HEK293 (cell line): Measurements from ENCODE around the gene GINS1.

Experiments used
- CTCF ChIA-PET: fragments of 350-600 bp; formaldehyde crosslinking; extraction: SDS; loops from one replicate; lab custom pipeline; 2021; ENCODE audit warnings: antibody characterized with exemption; lab: Yijun Ruan, JAX
- POLR2A ChIA-PET: fragments of 300-600 bp; formaldehyde crosslinking; extraction: SDS; loops from one replicate; lab custom pipeline; 2020; ENCODE audit warnings: antibody characterized with exemption, inconsistent platforms; lab: Yijun Ruan, JAX
- H3K27ac ChIP-seq: fragments of 200-500 bp; sonication (Bioruptor generic); 2 replicates; pipeline ENCODE4 v1.5.1; 2014; ENCODE audit warnings: low read depth, low read length, control low read depth, inconsistent platforms; ENCODE audit errors: extremely low read depth
- H3K36me3 ChIP-seq, 2 experiments: fragments of 200-500 bp in 1 of 2; sonication (Bioruptor generic) in 1 of 2; 1 replicate in 1 of 2; 2 replicates in 1 of 2; pipeline ENCODE4 v1.5.1; 2014 to 2017; ENCODE audit warnings: inconsistent platforms in 2 of 2, low read length in 2 of 2; ENCODE audit not compliant: control insufficient read depth in 2 of 2, insufficient read depth in 1 of 2
- H3K4me1 ChIP-seq: fragments of 200-500 bp; sonication (Bioruptor generic); 2 replicates; pipeline ENCODE4 v1.5.1; 2014; ENCODE audit warnings: mild to moderate bottlenecking, low read length, inconsistent platforms; ENCODE audit not compliant: control insufficient read depth, insufficient read depth
- H3K4me3 ChIP-seq: 2 replicates; pipeline ENCODE4 v1.5.1; 2011; ENCODE audit warnings: low read depth, mild to moderate bottlenecking, control low read depth, low read length, moderate library complexity
- H3K9me3 ChIP-seq: fragments of 200-500 bp; sonication (Bioruptor generic); 2 replicates; pipeline ENCODE4 v1.5.1; 2014; ENCODE audit warnings: low read depth, low read length, inconsistent platforms; ENCODE audit not compliant: control insufficient read depth, insufficient read depth
- GLI2 ChIP-seq: fragments of 450-650 bp; formaldehyde crosslinking; IDR thresholded peaks from 2 replicates; pipeline ENCODE4; 2017; ENCODE audit warnings: missing biosample characterization, missing genetic modification characterization, low read depth, borderline replicate concordance
- KLF9 ChIP-seq: fragments of 450-650 bp; formaldehyde crosslinking; IDR thresholded peaks from 2 replicates; pipeline ENCODE4 v1.5.1; 2016; ENCODE audit warnings: missing biosample characterization, missing genetic modification characterization, low read depth
- OSR2 ChIP-seq: fragments of 450-650 bp; formaldehyde crosslinking; IDR thresholded peaks from 2 replicates; pipeline ENCODE4 v1.5.1; 2016; ENCODE audit warnings: missing biosample characterization, missing genetic modification characterization
- ZBTB21 ChIP-seq: fragments of 450-650 bp; formaldehyde crosslinking; IDR thresholded peaks from 2 replicates; pipeline ENCODE4 v1.5.1; 2017; ENCODE audit warnings: missing biosample characterization, missing genetic modification characterization
- ZNF157 ChIP-seq: fragments of 450-650 bp; formaldehyde crosslinking; IDR thresholded peaks from 2 replicates; pipeline ENCODE4 v1.5.1; 2016; ENCODE audit warnings: missing biosample characterization, missing genetic modification characterization
- ZNF169 ChIP-seq: fragments of 450-650 bp; formaldehyde crosslinking; IDR thresholded peaks from 2 replicates; pipeline ENCODE4 v1.5.1; 2016; ENCODE audit warnings: missing biosample characterization, missing genetic modification characterization
- ZNF174 ChIP-seq: fragments of 450-650 bp; formaldehyde crosslinking; IDR thresholded peaks from 2 replicates; pipeline ENCODE4 v1.5.0; 2017; ENCODE audit warnings: missing biosample characterization, mild to moderate bottlenecking, missing genetic modification characterization
- ZNF175 ChIP-seq: fragments of 450-650 bp; formaldehyde crosslinking; IDR thresholded peaks from 2 replicates; pipeline ENCODE4 v1.5.1; 2016; ENCODE audit warnings: missing biosample characterization, missing genetic modification characterization
- ZNF23 ChIP-seq: fragments of 450-650 bp; formaldehyde crosslinking; IDR thresholded peaks from 2 replicates; pipeline ENCODE4 v1.5.1; 2016; ENCODE audit warnings: missing biosample characterization, missing genetic modification characterization, borderline replicate concordance
- ZNF391 ChIP-seq: fragments of 450-650 bp; formaldehyde crosslinking; IDR thresholded peaks from 2 replicates; pipeline ENCODE4 v1.5.1; 2016; ENCODE audit warnings: low read depth, missing biosample characterization, missing genetic modification characterization, borderline replicate concordance
- ZNF394 ChIP-seq: fragments of 450-650 bp; formaldehyde crosslinking; IDR thresholded peaks from 2 replicates; pipeline ENCODE4 v1.5.1; 2016; ENCODE audit warnings: missing biosample characterization, missing genetic modification characterization, mild to moderate bottlenecking, moderate library complexity, borderline replicate concordance
- ZNF514 ChIP-seq: fragments of 450-650 bp; formaldehyde crosslinking; IDR thresholded peaks from 2 replicates; pipeline ENCODE4 v1.5.1; 2016; ENCODE audit warnings: missing biosample characterization, missing genetic modification characterization
- ZNF585B ChIP-seq: fragments of 450-650 bp; formaldehyde crosslinking; IDR thresholded peaks from 2 replicates; pipeline ENCODE4 v1.5.1; 2016; ENCODE audit warnings: missing biosample characterization, missing genetic modification characterization
- ZNF624 ChIP-seq: fragments of 450-650 bp; formaldehyde crosslinking; IDR thresholded peaks from 2 replicates; pipeline ENCODE4 v1.5.1; 2017; ENCODE audit warnings: missing biosample characterization, missing genetic modification characterization
- ZXDB ChIP-seq: fragments of 450-650 bp; formaldehyde crosslinking; IDR thresholded peaks from 2 replicates; pipeline ENCODE4 v1.5.1; 2016; ENCODE audit warnings: missing biosample characterization, missing genetic modification characterization
- TF ChIP-seq, protein P1 (sequence below): fragments of 450-650 bp; IDR thresholded peaks from 2 replicates; pipeline ENCODE4 v1.5.1; 2018; ENCODE audit warnings: missing biosample characterization, missing genetic modification characterization
- TF ChIP-seq, protein P2 (sequence below): fragments of 450-650 bp; formaldehyde crosslinking; IDR thresholded peaks from 2 replicates; pipeline ENCODE4 v1.5.1; 2017; ENCODE audit warnings: missing biosample characterization, missing genetic modification characterization
- TF ChIP-seq, protein P3 (sequence below): fragments of 450-650 bp; formaldehyde crosslinking; IDR thresholded peaks from 2 replicates; pipeline ENCODE4 v1.5.1; 2016; ENCODE audit warnings: missing biosample characterization, missing genetic modification characterization

Gene GINS1

GRCh38 chr20:25360631-25361286, 46.7 kb upstream of the GINS1 start (continued):
- no peak for TF ChIP-seq ZNF514 (tag by site-specific recombination)
- TF ChIP-seq, all 188 proteins: peak for 3

DNA sequence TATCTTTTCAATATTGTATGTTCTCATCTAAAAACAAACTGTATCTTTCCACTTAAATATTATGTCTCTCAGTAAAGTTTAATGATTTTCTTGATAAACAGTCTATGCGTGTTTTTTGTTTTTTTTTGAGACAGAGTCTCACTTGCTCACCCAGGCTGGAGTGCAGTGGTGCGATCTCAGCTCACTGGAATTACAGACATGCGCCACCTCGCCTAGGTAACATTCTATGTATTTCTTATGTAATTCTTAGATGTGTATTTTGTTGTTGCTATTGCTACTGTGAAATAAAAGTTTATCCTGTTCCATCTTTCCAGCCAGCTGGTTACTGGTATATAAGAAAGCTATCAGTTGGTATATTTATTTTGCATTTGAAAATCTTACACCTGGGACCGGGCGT, 46.2 kb upstream of the GINS1 start:
- TF ChIP-seq ZNF174 (no peak), ZNF23 (tag by site-specific recombination) (no peak), OSR2 (no peak), ZNF169 (tag by site-specific recombination) (no peak), ZNF394 (tag by site-specific recombination) (no peak), ZBTB21 (tag by site-specific recombination) (no peak), ZNF585B (no peak), GLI2 (tag by site-specific recombination) (no peak), ZNF624 (tag by site-specific recombination) (no peak), ZXDB (tag by site-specific recombination) (no peak), ZNF157 (tag by site-specific recombination) (no peak), ZNF391 (tag by site-specific recombination) (no peak), ZNF175 (no peak), KLF9 (tag by site-specific recombination) (no peak)
- TF ChIP-seq, protein P1, sequence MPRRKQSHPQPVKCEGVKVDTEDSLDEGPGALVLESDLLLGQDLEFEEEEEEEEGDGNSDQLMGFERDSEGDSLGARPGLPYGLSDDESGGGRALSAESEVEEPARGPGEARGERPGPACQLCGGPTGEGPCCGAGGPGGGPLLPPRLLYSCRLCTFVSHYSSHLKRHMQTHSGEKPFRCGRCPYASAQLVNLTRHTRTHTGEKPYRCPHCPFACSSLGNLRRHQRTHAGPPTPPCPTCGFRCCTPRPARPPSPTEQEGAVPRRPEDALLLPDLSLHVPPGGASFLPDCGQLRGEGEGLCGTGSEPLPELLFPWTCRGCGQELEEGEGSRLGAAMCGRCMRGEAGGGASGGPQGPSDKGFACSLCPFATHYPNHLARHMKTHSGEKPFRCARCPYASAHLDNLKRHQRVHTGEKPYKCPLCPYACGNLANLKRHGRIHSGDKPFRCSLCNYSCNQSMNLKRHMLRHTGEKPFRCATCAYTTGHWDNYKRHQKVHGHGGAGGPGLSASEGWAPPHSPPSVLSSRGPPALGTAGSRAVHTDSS (tag by site-specific recombination): no peak
- TF ChIP-seq, protein P2, sequence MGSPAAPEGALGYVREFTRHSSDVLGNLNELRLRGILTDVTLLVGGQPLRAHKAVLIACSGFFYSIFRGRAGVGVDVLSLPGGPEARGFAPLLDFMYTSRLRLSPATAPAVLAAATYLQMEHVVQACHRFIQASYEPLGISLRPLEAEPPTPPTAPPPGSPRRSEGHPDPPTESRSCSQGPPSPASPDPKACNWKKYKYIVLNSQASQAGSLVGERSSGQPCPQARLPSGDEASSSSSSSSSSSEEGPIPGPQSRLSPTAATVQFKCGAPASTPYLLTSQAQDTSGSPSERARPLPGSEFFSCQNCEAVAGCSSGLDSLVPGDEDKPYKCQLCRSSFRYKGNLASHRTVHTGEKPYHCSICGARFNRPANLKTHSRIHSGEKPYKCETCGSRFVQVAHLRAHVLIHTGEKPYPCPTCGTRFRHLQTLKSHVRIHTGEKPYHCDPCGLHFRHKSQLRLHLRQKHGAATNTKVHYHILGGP: no peak
- TF ChIP-seq, protein P3, sequence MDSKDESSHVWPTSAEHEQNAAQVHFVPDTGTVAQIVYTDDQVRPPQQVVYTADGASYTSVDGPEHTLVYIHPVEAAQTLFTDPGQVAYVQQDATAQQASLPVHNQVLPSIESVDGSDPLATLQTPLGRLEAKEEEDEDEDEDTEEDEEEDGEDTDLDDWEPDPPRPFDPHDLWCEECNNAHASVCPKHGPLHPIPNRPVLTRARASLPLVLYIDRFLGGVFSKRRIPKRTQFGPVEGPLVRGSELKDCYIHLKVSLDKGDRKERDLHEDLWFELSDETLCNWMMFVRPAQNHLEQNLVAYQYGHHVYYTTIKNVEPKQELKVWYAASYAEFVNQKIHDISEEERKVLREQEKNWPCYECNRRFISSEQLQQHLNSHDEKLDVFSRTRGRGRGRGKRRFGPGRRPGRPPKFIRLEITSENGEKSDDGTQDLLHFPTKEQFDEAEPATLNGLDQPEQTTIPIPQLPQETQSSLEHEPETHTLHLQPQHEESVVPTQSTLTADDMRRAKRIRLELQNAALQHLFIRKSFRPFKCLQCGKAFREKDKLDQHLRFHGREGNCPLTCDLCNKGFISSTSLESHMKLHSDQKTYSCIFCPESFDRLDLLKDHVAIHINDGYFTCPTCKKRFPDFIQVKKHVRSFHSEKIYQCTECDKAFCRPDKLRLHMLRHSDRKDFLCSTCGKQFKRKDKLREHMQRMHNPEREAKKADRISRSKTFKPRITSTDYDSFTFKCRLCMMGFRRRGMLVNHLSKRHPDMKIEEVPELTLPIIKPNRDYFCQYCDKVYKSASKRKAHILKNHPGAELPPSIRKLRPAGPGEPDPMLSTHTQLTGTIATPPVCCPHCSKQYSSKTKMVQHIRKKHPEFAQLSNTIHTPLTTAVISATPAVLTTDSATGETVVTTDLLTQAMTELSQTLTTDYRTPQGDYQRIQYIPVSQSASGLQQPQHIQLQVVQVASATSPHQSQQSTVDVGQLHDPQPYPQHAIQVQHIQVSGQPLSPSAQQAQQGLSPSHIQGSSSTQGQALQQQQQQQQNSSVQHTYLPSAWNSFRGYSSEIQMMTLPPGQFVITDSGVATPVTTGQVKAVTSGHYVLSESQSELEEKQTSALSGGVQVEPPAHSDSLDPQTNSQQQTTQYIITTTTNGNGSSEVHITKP (tag by site-specific recombination): no peak
- POLR2A ChIA-PET: no interaction called here
- H3K27ac ChIP-seq: no peak overlapping the region
- 0 out of 2 replicates have a peak, but pooled peaks cover 3% of the 10 kb centered on the region for H3K4me1 ChIP-seq
- no peaks in the 10 kb centered on the region for H3K9me3 ChIP-seq
- no peak overlapping the region for H3K4me3 ChIP-seq
- H3K36me3 ChIP-seq: no peaks in the 10 kb centered on the region; a peak in 1 of 3 replicates
- CTCF ChIA-PET: interaction anchor here (0.7 kb wide), 1 partner anchor 46 kb away, joined by 3 read pairs; no protein-coding TSS in a partner anchor
